Activated naive CD4-positive, alpha-beta T cell treated with anti-CD3 and anti-CD28 coated beads, Interleukin-2, amount 50 U/mL, for 24 hours (primary cell): Measurements from ENCODE around the gene ANKRD13D.
A peak's percentile ranks its signal among the peaks of the same experiment; 100 is the strongest.

ENCODE experiments used
- H3K27ac Mint-ChIP-seq: one replicate; pipeline ENCODE4 v1.8.0; 2021; ENCODE audit warnings: mild to moderate bottlenecking, mixed read lengths
- H3K27me3 Mint-ChIP-seq: one replicate; pipeline ENCODE4 v1.8.0; 2021; ENCODE audit warnings: mixed read lengths
- H3K36me3 Mint-ChIP-seq: one replicate; pipeline ENCODE4 v1.8.0; 2021; ENCODE audit warnings: mixed read lengths
- H3K4me1 Mint-ChIP-seq: one replicate; pipeline ENCODE4 v1.8.0; 2021; ENCODE audit warnings: mixed read lengths
- H3K4me3 Mint-ChIP-seq: one replicate; pipeline ENCODE4 v1.8.0; 2021; ENCODE audit warnings: mild to moderate bottlenecking, mixed read lengths
- H3K9me3 Mint-ChIP-seq: one replicate; pipeline ENCODE4 v1.8.0; 2021; ENCODE audit warnings: mixed read lengths

Gene ANKRD13D

GRCh38 chr11:67286621-67287333 lies 2.3 kb upstream of the ANKRD13D start:
- no peaks in the 10 kb centered on the region for H3K27me3 Mint-ChIP-seq
- peaks cover 3% of the 10 kb centered on the region for H3K36me3 Mint-ChIP-seq
- H3K9me3 Mint-ChIP-seq, result no peaks in the 10 kb centered on the region
- peak overlapping the region; percentile 80 for H3K4me3 Mint-ChIP-seq
- H3K27ac Mint-ChIP-seq, result peak overlapping the region; percentile 98
- H3K4me1 Mint-ChIP-seq, result peaks cover 23% of the 10 kb centered on the region

- Mint-ChIP-seq H3K4me1 (peaks cover 25% of the 10 kb centered on the region), H3K27ac (peak overlapping the region; percentile 98), H3K36me3 (peaks cover under 1% of the 10 kb centered on the region), H3K27me3 (no peaks in the 10 kb centered on the region), H3K4me3 (peak overlapping the region; percentile 80), H3K9me3 (no peaks in the 10 kb centered on the region)
These were observed 1.5 kb upstream of the ANKRD13D start for GRCh38 chr11:67287355-67288197.

GRCh38 chr11:67288198-67288451 lies 978 bp upstream of the ANKRD13D start:
- H3K4me1 Mint-ChIP-seq, result peaks cover 30% of the 10 kb centered on the region
- H3K27me3 Mint-ChIP-seq, result no peaks in the 10 kb centered on the region
- H3K9me3 Mint-ChIP-seq, result no peaks in the 10 kb centered on the region

GRCh38 chr11:67288452-67289225 lies 464 bp upstream of the ANKRD13D start:
- H3K27ac Mint-ChIP-seq, result peak overlapping the region; percentile 98
- no peaks in the 10 kb centered on the region for H3K27me3 Mint-ChIP-seq
- H3K9me3 Mint-ChIP-seq, result no peaks in the 10 kb centered on the region
- peaks cover 33% of the 10 kb centered on the region for H3K4me1 Mint-ChIP-seq
- peaks cover 2% of the 10 kb centered on the region for H3K36me3 Mint-ChIP-seq
- H3K4me3 Mint-ChIP-seq, result peak overlapping the region; percentile 80

More at GRCh38 chr11:67288198-67288451, 978 bp upstream of the ANKRD13D start:
- Mint-ChIP-seq H3K27ac (peak overlapping the region; percentile 98), H3K4me3 (peak overlapping the region; percentile 80), H3K36me3 (peaks cover 2% of the 10 kb centered on the region)

- Mint-ChIP-seq H3K27ac (peak overlapping the region; percentile 77), H3K4me1 (peaks cover 39% of the 10 kb centered on the region), H3K27me3 (no peaks in the 10 kb centered on the region), H3K36me3 (peaks cover 4% of the 10 kb centered on the region), H3K9me3 (no peaks in the 10 kb centered on the region), H3K4me3 (peak overlapping the region; percentile 88)
These were observed 762 bp downstream of the ANKRD13D start for GRCh38 chr11:67289651-67290479.

- H3K4me1 Mint-ChIP-seq, result peaks cover 41% of the 10 kb centered on the region
- H3K27ac Mint-ChIP-seq, result peak overlapping the region; percentile 35
- H3K27me3 Mint-ChIP-seq, result no peaks in the 10 kb centered on the region
- peaks cover 8% of the 10 kb centered on the region for H3K36me3 Mint-ChIP-seq
- H3K4me3 Mint-ChIP-seq, result peak overlapping the region; percentile 88
- no peaks in the 10 kb centered on the region for H3K9me3 Mint-ChIP-seq
These were observed 1.7 kb downstream of the ANKRD13D start for GRCh38 chr11:67290801-67291200.

- H3K36me3 Mint-ChIP-seq, result peaks cover 17% of the 10 kb centered on the region
- no peak overlapping the region for H3K4me3 Mint-ChIP-seq
These were observed 2.6 kb downstream of the ANKRD13D start for GRCh38 chr11:67291481-67292381.

GRCh38 chr11:67292671-67293070 lies 3.6 kb downstream of the ANKRD13D start:
- peak overlapping the region; percentile 3 for H3K4me3 Mint-ChIP-seq
- peaks cover 40% of the 10 kb centered on the region for H3K4me1 Mint-ChIP-seq
- peak overlapping the region; percentile 90 for H3K27ac Mint-ChIP-seq
- no peaks in the 10 kb centered on the region for H3K27me3 Mint-ChIP-seq
- peaks cover 20% of the 10 kb centered on the region for H3K36me3 Mint-ChIP-seq
- H3K9me3 Mint-ChIP-seq, result peaks cover 6% of the 10 kb centered on the region

More at GRCh38 chr11:67291481-67292381, 2.6 kb downstream of the ANKRD13D start:
- Mint-ChIP-seq H3K9me3 (peaks cover 6% of the 10 kb centered on the region), H3K4me1 (peaks cover 45% of the 10 kb centered on the region), H3K27me3 (no peaks in the 10 kb centered on the region), H3K27ac (peak overlapping the region; percentile 30)

GRCh38 chr11:67293090-67293489 lies 4.0 kb downstream of the ANKRD13D start:
- Mint-ChIP-seq H3K9me3 (peaks cover 6% of the 10 kb centered on the region), H3K4me1 (peaks cover 39% of the 10 kb centered on the region), H3K27ac (peak overlapping the region; percentile 90), H3K4me3 (peak overlapping the region; percentile 3), H3K36me3 (peaks cover 20% of the 10 kb centered on the region), H3K27me3 (no peaks in the 10 kb centered on the region)

GRCh38 chr11:67295846-67296245 lies 6.7 kb downstream of the ANKRD13D start:
- Mint-ChIP-seq H3K4me3 (no peak overlapping the region), H3K9me3 (peaks cover 6% of the 10 kb centered on the region), H3K27ac (no peak overlapping the region), H3K4me1 (peaks cover 45% of the 10 kb centered on the region), H3K27me3 (no peaks in the 10 kb centered on the region), H3K36me3 (peaks cover 22% of the 10 kb centered on the region)

- Mint-ChIP-seq H3K4me1 (peaks cover 30% of the 10 kb centered on the region), H3K4me3 (no peak overlapping the region), H3K36me3 (peaks cover 20% of the 10 kb centered on the region), H3K27ac (peak overlapping the region; percentile 19), H3K27me3 (no peaks in the 10 kb centered on the region), H3K9me3 (peaks cover 6% of the 10 kb centered on the region)
These were observed 9.7 kb downstream of the ANKRD13D start for GRCh38 chr11:67298786-67299185.

GRCh38 chr11:67299471-67300191 lies 10.5 kb downstream of the ANKRD13D start:
- Mint-ChIP-seq H3K27ac (no peak overlapping the region), H3K4me1 (peaks cover 27% of the 10 kb centered on the region), H3K36me3 (peaks cover 18% of the 10 kb centered on the region), H3K4me3 (no peak overlapping the region), H3K9me3 (peaks cover 6% of the 10 kb centered on the region), H3K27me3 (no peaks in the 10 kb centered on the region)

- Mint-ChIP-seq H3K27ac (no peak overlapping the region), H3K4me1 (peaks cover 30% of the 10 kb centered on the region), H3K36me3 (peaks cover 18% of the 10 kb centered on the region)
These were observed 11.2 kb downstream of the ANKRD13D start for GRCh38 chr11:67300256-67300755.

More at GRCh38 chr11:67300256-67300755, 11.2 kb downstream of the ANKRD13D start:
- Mint-ChIP-seq H3K27me3 (no peaks in the 10 kb centered on the region), H3K4me3 (no peak overlapping the region), H3K9me3 (peaks cover 6% of the 10 kb centered on the region)
